Uterus (tissue), 4 donors: ENCODE measurements around the gene ADARB2. TPM values are rescaled to one million over a fixed set of nuclear protein-coding genes. Genes with fewer than 3 reads are reported as not detected.
"Not testable (repeated sequence)": the region's sequence is repeated elsewhere in the genome, so short reads cannot be mapped to it uniquely, and the experiment has no call there.

Experiments used
- DNase-seq, 2 donors: peaks; one replicate each; pipeline ENCODE4 v3.0.0-alpha.2; 2019 to 2020
- H3K27ac ChIP-seq, 2 donors: fragments of 200-600 bp; sonication (generic); 1 replicate in 1 of 2; 2 replicates in 1 of 2; pipeline ENCODE4 v1.5.1; 2016 to 2018
- H3K27me3 ChIP-seq, 2 donors: fragments of 200-600 bp; sonication (generic); one replicate each; pipeline ENCODE4 v1.5.1; 2018 to 2019; ENCODE audit warnings: control low read depth in 1 of 2
- H3K36me3 ChIP-seq, 2 donors: fragments of 200-600 bp; sonication (generic); one replicate each; pipeline ENCODE4 v1.5.1; 2019; ENCODE audit warnings: control low read depth in 1 of 2
- H3K4me1 ChIP-seq, 2 donors: fragments of 200-600 bp; sonication (generic); one replicate each; pipeline ENCODE4 v1.5.1; 2018 to 2019; ENCODE audit warnings: control low read depth in 1 of 2
- H3K4me3 ChIP-seq, 2 donors: fragments of 200-600 bp; sonication (generic); 1 replicate in 1 of 2; 2 replicates in 1 of 2; pipeline ENCODE4 v1.5.1; 2018 to 2019; ENCODE audit warnings: mild to moderate bottlenecking in 1 of 2
- H3K9me3 ChIP-seq, 2 donors: fragments of 200-600 bp; sonication (generic); one replicate each; pipeline ENCODE4 v1.5.1; 2019; ENCODE audit warnings: control low read depth in 1 of 2
- POLR2A ChIP-seq, 2 donors: fragments of 450-650 bp; IDR thresholded peaks; one replicate each; pipeline ENCODE4 v1.6.1; 2016; ENCODE audit warnings: antibody characterized with exemption in 2 of 2, mild to moderate bottlenecking in 1 of 2, moderate library complexity in 1 of 2
- intact Hi-C: fragments of 100-400 bp; cut with DNase I; formaldehyde crosslinking; loops from one replicate; pipeline ENCODE4 v1.15.1; 2023; ENCODE audit warnings: low total_unique reads
- total RNA-seq, 4 donors: library from RNA; depleted of rRNA in 3 of 4; stranded (reverse); fragments of >200 nt in 3 of 4; gene quantifications; one replicate each; pipeline versions ENCODE4 v1.1.0 to v1.2.4, GENCODE V29; 2014 to 2023
- TF ChIP-seq, protein P1 (sequence below), 4 experiments: fragments of 200-600 bp in 2 of 4; fragments of 450-650 bp in 2 of 4; sonication (generic) in 2 of 4; IDR thresholded peaks; one replicate each; pipeline ENCODE4 v1.5.1; 2016 to 2019; ENCODE audit warnings: antibody characterized with exemption in 4 of 4, mild to moderate bottlenecking in 2 of 4, moderate library complexity in 1 of 4
- donor health status: DM: yes; HTN: yes; CAD: no.

The ADARB2 gene
- total RNA-seq, 4 donors from 2014 or later: 0.76 to 2.6 (median 2.0) TPM; not detected in 1

DNA sequence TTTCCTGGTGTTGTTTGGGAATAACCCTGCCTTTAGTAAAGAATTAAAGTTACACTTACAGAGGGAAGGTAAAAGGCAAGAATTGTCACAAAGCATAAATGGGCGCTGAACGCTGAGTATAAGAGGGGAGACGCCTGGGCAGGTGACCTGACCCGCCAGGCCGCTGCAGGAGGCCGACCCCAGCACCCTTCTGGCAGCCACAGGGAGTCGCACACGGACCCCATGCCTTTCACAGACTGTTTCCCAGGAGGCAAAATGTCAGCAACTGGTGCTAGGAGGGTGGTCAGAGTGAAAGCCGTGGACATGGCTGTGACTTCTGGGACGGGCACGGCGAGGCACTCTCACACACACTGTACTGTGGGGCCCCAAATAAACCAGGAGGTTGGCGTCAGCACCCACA, 392.9 kb downstream of the ADARB2 start:
- H3K4me3 ChIP-seq: no peak overlapping the region
- no peaks in the 10 kb centered on the region for H3K9me3 ChIP-seq
- TF ChIP-seq, protein P1, sequence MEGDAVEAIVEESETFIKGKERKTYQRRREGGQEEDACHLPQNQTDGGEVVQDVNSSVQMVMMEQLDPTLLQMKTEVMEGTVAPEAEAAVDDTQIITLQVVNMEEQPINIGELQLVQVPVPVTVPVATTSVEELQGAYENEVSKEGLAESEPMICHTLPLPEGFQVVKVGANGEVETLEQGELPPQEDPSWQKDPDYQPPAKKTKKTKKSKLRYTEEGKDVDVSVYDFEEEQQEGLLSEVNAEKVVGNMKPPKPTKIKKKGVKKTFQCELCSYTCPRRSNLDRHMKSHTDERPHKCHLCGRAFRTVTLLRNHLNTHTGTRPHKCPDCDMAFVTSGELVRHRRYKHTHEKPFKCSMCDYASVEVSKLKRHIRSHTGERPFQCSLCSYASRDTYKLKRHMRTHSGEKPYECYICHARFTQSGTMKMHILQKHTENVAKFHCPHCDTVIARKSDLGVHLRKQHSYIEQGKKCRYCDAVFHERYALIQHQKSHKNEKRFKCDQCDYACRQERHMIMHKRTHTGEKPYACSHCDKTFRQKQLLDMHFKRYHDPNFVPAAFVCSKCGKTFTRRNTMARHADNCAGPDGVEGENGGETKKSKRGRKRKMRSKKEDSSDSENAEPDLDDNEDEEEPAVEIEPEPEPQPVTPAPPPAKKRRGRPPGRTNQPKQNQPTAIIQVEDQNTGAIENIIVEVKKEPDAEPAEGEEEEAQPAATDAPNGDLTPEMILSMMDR (IDR thresholded peaks at IDR 0.05): no peak
- no peak for TF ChIP-seq POLR2A (IDR thresholded peaks at IDR 0.05)
- H3K27me3 ChIP-seq: no peaks in the 10 kb centered on the region
- H3K4me1 ChIP-seq: no peaks in the 10 kb centered on the region
- no peak overlapping the region for H3K27ac ChIP-seq
- H3K36me3 ChIP-seq: no peaks in the 10 kb centered on the region
- DNase-seq: no peak
- intact Hi-C loops: no loop called here

DNA sequence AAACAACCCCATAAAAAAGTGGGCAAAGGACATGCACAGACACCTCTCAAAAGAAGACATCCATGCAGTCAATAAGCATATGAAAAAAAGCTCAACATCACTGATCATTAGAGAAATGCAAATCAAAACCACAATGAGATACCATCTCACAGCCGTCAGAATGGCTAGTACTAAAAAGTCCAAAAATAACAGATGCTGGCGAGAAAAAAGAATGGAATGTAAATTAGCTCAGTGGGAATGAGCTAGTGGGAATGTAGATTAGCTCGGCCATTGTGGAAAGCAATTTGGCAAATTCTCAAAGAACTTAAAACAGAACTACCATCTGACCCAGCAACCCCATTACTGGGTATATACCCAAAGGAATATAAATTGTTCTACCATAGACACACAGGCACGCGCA, 394.1 kb downstream of the ADARB2 start:
- no peaks in the 10 kb centered on the region for H3K36me3 ChIP-seq
- H3K4me1 ChIP-seq: no peaks in the 10 kb centered on the region
- TF ChIP-seq, protein P1 (IDR thresholded peaks at IDR 0.05): no peak
- no peak for TF ChIP-seq POLR2A (IDR thresholded peaks at IDR 0.05)
- H3K27ac ChIP-seq: no peak overlapping the region
- DNase-seq: no peak
- H3K9me3 ChIP-seq: no peaks in the 10 kb centered on the region
- H3K27me3 ChIP-seq: no peaks in the 10 kb centered on the region
- H3K4me3 ChIP-seq: no peak overlapping the region
- intact Hi-C loops: no loop called here

DNA sequence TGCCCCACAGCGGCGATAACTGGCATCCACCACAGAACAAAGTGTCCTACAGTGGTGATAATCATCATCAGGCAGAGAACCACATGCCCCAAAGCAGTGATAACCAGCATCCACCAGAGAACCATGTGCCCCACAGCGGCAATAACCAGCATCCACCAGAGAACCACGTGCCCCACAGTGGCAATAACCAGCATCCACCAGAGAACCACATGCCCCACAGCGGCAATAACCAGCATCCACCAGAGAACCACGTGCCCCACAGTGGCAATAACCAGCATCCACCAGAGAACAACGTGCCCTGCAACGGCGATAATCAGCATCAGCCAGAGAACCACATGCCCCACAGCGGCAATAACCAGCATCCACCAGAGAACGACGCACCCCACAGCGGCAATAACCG, 396.3 kb downstream of the ADARB2 start:
- H3K9me3 ChIP-seq, DNase-seq, H3K27ac ChIP-seq, intact Hi-C loops, H3K4me1 ChIP-seq, H3K4me3 ChIP-seq, H3K36me3 ChIP-seq, H3K27me3 ChIP-seq: not testable (repeated sequence)

DNA sequence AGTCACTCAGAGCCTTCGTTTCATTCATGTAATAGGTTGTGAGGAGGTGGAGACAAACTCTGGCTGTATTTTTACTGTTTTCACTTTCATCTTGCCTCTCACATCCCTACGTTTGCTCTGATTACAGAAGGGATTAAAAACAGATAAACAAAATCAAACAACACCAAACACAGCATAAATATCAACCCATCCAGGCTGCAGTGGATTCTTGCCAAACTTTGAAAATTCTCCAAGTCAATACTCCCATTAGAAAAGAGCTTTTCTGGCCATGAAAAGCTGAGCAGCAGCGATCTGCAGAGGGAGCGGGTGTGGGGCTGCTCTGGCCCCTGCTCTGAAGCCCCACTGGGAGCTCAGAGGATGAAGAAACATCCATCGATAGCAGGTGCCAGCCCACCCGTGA, 397.9 kb downstream of the ADARB2 start:
- Histone ChIP-seq H3K4me1 (no peaks in the 10 kb centered on the region), H3K27ac (no peak overlapping the region), H3K27me3 (no peaks in the 10 kb centered on the region), H3K9me3 (no peaks in the 10 kb centered on the region), H3K4me3 (no peak overlapping the region), H3K36me3 (no peaks in the 10 kb centered on the region)
- no peak for DNase-seq
- intact Hi-C loops: no loop called here
- TF ChIP-seq, protein P1 (IDR thresholded peaks at IDR 0.05): no peak
- TF ChIP-seq POLR2A (IDR thresholded peaks at IDR 0.05): no peak

DNA sequence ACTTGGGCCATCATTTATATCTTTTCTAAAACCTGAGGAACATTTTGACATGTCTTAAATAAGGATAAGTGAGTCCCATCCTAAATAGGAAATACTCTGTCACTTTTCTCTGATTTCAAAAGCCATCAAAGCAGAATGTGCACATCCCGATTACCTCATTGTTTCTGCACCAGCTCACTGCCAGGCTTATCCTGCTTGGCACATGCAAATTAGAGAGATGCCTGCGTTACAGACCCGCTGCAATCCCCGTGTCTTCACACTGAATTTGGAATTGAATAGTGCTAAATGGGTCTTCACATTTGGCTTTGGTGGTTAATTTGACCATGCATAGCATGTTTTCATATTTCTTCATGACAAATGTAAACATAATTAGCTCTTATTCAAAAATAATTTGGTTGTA, 401.7 kb downstream of the ADARB2 start:
- no peak overlapping the region for H3K27ac ChIP-seq
- no peaks in the 10 kb centered on the region for H3K27me3 ChIP-seq
- no peaks in the 10 kb centered on the region for H3K4me1 ChIP-seq
- no peak overlapping the region for H3K4me3 ChIP-seq
- TF ChIP-seq, protein P1 (IDR thresholded peaks at IDR 0.05): no peak
- H3K36me3 ChIP-seq: no peaks in the 10 kb centered on the region
- no peak for DNase-seq
- no peaks in the 10 kb centered on the region for H3K9me3 ChIP-seq
- intact Hi-C loops: no loop called here

DNA sequence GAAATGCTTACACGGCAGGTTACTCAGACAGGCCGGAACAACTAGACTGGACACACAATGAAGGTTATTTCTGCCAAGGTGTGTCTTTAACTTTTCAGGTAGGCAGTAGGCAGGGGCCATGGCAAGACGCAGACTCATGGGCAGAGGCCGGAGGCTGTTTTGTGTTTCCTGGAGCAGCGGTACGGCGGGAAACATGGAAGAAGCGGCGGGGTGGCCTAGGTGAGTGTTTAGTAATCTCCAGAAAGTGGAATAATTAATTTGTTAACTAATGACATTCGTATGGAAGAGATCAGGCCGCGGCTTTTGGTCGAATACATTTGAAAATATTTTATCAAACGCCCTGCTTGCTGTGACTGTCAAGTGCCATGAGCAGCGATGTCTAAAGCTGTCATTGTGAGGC, 403.3 kb downstream of the ADARB2 start:
- no peak overlapping the region for H3K4me3 ChIP-seq
- H3K27ac ChIP-seq: no peak overlapping the region
- no peaks in the 10 kb centered on the region for H3K4me1 ChIP-seq
- no peaks in the 10 kb centered on the region for H3K27me3 ChIP-seq
- no peaks in the 10 kb centered on the region for H3K36me3 ChIP-seq
- DNase-seq: no peak
- intact Hi-C loops: no loop called here
- TF ChIP-seq, protein P1 (IDR thresholded peaks at IDR 0.05): no peak
- TF ChIP-seq POLR2A (IDR thresholded peaks at IDR 0.05): no peak
- H3K9me3 ChIP-seq: no peaks in the 10 kb centered on the region
